HEK293 (cell line): Measurements from ENCODE around the gene RFTN1.

Experiments
- AEBP2 ChIP-seq: fragments of 450-650 bp; formaldehyde crosslinking; IDR thresholded peaks from 2 replicates; pipeline ENCODE4 v1.5.1; 2016; ENCODE audit warnings: missing biosample characterization, missing genetic modification characterization, borderline replicate concordance
- CTCF ChIP-seq: fragments of 450-650 bp; formaldehyde crosslinking; IDR thresholded peaks from 2 replicates; pipeline ENCODE4 v1.5.1; 2016; ENCODE audit warnings: missing biosample characterization, missing genetic modification characterization
- KLF16 ChIP-seq: fragments of 450-650 bp; formaldehyde crosslinking; IDR thresholded peaks from 2 replicates; pipeline ENCODE4 v1.5.1; 2017; ENCODE audit warnings: missing biosample characterization, missing genetic modification characterization
- REPIN1 ChIP-seq: fragments of 450-650 bp; formaldehyde crosslinking; IDR thresholded peaks from 2 replicates; pipeline ENCODE4 v1.5.1; 2017; ENCODE audit warnings: missing biosample characterization, missing genetic modification characterization, low read depth
- SP2 ChIP-seq: fragments of 450-650 bp; formaldehyde crosslinking; IDR thresholded peaks from 2 replicates; pipeline ENCODE4 v1.5.1; 2016; ENCODE audit warnings: missing biosample characterization, missing genetic modification characterization
- ZNF404 ChIP-seq: fragments of 450-650 bp; formaldehyde crosslinking; IDR thresholded peaks from 2 replicates; pipeline ENCODE4 v1.5.1; 2017; ENCODE audit warnings: missing biosample characterization, missing genetic modification characterization

GRCh38 chr3:16394639-16395038, 118.9 kb downstream of the RFTN1 start:
- TF ChIP-seq AEBP2 (tag by site-specific recombination) (no peak), SP2 (no peak), KLF16 (no peak), REPIN1 (tag by site-specific recombination) (no peak), CTCF (tag by site-specific recombination) (no peak), ZNF404 (tag by site-specific recombination) (no peak)
